Activated T-cell treated with anti-CD3 and anti-CD28 coated beads for 4 hours (primary cell): Measurements from ENCODE around the gene IPO13.

ENCODE experiments used
- DNase-seq: peaks from one replicate; pipeline ENCODE4 v3.0.0-alpha.2; 2020

Gene IPO13

DNA sequence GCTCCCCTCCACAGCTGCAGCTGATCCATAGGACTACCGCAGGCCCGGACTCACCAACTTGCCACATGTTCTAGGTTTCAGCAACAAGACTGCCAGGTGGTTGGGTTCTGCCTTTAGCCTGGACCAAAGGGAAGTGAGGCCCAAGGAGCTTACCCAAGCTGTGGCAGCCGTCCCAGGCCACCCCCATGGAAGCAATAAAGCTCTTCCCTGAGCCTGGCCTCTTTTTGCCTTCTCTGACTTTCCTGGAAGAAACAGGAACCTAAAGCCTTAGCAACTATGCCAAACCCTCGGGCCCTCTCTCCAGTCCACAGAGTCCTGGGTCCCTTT, 15.8 kb upstream of the IPO13 start:
- no peak for DNase-seq

DNA sequence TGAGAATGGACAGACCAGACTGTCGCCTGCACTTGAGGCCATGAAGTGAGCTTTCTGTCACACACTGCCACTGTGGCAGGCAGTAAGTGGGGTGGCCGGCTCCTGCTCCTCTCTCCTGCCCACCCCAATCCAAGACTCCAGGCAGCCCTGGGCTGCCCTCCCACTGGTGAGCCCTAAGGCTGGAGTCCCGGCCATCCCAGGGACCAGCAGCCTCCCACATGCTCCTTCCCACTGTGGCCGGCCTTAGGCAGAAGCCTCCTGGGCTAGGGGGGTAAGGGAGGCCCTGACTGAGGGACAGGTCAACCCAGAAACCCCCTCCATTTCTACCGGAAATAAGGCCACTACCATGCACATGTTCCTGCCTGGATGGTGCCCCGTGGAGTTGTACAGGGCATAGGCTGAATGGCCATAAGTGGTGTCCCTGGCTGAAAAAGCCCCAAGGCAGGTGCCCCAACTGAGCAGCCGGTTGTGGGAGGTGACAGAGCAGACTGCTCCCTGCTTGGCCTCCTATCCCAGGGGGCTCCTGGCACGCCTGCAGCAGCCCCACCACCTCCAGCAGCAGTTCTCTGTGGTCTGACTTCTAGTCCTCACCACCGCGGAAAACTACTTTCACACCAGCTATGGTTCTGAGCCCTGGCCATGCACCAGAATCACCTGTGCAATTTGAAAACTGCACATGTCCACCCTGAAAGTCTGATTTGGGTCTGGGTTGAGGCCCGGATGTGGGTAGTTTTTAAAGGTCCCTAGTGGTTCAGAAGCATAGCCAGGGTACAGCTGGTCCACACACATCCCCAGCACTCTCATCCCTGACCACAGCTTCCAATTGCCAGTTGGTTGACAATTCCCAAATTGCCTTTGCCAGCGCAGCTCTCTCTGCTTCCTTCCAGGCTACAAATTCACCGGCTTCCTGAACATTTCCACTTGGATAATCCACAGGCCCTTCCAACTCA, 14.8 kb upstream of the IPO13 start:
- no peak for DNase-seq

DNA sequence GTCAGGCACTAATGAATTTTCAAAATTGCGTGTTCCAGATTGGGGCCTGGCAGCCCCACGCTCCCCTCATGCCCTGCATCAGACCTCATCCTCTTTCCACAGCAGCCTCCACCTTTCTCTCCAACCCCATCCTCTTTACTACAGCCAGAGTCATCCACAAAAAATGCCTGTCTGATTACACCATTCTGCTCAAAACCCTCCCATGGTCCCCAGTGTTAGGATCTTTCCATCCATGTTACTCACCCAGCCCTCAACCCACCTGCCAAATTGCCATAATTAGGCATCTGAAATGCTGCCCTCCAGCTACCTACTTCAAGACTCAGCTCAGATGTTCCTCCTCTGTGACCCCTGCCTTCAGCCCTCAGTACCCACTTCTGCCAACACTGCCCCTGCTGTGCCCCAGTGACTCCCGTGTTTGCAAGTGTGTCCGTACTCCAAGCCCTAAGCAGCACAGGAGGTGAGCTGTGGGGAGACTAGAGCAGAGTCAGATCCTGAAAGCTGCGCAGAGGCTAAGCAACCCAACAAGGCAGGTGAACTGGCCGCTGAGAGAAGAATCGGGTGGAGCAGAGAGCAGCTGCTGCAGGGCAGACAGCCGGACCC, 13.9 kb upstream of the IPO13 start:
- no peak for DNase-seq

DNA sequence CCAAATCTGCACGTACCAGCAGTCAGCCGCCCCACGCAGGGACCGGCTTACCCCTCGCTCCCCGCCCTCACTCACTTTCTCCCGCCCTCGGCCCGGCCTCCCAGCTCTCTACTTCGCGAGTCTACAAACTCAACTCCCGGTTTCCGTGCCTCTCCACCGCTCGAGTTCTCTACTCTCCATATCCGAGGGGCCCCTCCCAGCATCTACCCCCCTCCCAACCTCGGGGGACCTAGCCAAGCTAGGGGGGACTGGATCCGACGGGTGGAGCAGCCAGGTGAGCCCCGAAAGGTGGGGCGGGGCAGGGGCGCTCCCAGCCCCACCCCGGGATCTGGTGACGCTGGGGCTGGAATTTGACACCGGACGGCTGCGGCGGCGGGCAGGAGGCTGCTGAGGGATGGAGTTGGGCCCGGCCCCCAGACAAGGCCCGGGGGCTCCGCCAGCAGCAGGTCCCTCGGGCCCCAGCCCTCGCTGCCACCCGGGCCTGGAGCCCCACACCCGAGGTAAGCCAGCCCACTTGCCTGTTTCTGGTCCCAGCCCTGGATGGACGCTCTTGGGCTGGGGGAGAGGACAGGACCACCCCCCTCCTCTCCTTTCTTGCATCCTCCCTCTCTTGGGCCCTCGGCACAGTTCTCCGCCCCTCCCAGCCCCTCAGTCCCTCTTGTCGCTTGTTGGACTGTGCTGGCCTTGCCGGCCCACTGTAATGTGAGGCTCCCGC, 13.2 kb upstream of the IPO13 start, which contains the start of gene ARTN:
ARTN (plus strand) TSS at position 416 of the 715 bp plus-strand sequence. CDS start 1,856 bp downstream, outside the sequence.
- DNase-seq, result no peak

DNA sequence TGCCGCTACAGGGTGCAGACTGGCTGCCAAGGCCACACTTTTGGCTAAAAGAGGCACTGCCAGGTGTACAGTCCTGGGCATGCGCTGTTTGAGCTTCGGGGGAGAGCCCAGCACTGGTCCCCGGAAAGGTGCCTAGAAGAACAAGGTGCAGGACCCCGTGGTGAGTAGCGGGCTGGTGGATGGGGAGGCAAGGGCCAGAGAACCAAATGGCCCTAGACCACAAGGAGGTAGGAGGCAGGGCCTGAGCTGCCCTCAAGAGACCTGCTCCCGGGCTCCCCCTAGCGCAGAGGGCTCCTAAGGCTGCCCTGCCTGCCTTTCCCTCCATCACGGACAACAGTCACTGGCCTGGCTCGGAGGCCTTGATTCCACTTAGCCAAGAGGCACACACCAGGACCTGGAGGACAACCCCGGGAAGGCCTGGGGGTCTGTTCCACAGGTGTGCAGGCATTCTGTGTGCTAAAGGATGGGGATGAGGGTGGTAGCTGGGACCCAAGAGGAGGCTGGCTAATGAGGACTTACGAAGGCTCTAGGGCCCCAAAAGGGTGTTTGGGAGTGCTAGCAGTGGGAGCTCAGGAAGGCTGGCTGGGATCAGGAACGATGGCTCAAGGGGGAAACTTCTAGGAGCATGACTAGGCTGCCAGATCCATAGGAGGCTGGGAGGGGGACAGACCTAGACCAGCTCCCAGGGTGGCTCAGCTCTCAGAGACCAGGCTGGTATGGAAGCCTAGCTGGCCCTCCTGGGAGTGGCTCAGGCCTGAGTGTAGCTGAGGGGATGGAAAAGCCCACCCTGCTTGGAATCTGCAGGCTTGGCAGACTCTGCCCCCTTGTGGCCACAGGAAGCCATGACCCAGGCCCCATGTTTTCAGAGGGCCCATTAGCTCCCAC, 12.4 kb upstream of the IPO13 start:
- DNase-seq, result peak; percentile 28

DNA sequence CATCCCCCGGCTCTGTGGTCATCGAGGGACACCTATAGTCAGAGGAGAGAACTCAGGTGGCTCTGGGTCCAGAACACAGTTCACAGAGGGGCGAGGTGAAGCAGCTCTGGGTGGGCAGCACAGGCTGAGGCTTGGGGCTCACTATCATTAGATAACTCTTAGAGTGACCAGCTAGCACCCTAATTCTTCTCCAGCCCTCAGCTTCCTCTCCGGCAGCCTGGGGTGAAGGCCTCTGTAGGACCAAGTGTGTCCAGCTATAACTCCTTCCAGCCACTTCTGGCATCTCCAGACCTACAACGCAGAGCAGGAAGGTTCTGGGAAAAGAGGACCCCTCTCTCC, 11.8 kb upstream of the IPO13 start:
- DNase-seq, result no peak

DNA sequence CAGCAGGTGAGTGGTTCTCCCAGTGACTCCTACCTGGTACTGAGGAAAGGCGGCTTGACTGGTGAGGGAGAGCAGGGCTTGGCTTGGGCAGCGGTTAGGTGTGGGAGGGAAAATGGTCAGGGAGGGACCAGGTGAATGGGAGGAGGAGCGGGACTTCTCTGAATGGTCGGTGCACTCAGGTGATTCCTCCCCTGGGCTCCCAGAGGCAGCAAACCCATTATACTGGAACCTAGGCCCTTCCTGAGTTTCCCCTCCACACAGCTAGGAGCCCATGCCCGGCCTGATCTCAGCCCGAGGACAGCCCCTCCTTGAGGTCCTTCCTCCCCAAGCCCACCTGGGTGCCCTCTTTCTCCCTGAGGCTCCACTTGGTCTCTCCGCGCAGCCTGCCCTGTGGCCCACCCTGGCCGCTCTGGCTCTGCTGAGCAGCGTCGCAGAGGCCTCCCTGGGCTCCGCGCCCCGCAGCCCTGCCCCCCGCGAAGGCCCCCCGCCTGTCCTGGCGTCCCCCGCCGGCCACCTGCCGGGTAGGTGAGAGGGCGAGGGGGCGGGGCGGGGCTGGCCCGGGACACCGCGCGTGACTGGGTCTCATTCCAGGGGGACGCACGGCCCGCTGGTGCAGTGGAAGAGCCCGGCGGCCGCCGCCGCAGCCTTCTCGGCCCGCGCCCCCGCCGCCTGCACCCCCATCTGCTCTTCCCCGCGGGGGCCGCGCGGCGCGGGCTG, 10.9 kb upstream of the IPO13 start:
- no peak for DNase-seq

DNA sequence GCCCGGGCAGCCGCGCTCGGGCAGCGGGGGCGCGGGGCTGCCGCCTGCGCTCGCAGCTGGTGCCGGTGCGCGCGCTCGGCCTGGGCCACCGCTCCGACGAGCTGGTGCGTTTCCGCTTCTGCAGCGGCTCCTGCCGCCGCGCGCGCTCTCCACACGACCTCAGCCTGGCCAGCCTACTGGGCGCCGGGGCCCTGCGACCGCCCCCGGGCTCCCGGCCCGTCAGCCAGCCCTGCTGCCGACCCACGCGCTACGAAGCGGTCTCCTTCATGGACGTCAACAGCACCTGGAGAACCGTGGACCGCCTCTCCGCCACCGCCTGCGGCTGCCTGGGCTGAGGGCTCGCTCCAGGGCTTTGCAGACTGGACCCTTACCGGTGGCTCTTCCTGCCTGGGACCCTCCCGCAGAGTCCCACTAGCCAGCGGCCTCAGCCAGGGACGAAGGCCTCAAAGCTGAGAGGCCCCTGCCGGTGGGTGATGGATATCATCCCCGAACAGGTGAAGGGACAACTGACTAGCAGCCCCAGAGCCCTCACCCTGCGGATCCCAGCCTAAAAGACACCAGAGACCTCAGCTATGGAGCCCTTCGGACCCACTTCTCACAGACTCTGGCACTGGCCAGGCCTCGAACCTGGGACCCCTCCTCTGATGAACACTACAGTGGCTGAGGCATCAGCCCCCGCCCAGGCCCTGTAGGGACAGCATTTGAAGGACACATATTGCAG, 10.2 kb upstream of the IPO13 start:
- DNase-seq, result no peak

DNA sequence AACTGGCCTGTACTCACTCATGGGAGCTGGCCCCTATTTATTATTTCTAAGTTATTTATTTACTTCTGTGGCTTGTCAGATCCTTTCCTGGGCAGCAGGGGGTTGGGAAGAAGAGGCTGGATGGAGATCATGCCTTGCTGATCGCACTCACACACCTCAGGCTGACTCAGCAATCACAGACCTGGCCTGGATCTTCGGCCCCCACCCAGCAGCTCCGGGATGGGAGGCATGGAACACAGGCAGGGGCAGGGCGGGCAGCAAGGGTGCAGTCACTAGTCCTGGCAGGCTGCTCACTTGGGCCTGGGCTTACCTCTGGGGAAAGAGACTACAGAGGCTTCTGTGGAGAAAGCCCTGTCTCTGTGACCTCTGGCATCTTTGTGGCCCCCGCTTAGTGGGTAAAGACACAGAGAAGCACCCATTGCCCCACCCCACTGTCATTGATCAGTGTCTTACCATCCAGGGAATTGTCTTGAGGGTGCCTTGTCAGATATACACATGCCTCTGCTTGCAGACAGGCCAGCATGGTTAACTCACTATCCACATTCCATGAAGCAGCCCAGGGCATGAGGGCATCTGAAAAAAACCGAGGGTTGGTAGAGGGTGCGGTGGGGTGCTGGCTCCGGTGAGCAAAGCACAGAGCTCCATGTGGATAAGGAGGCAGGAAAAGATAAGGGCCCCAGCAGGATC, 9.4 kb upstream of the IPO13 start:
- no peak for DNase-seq

DNA sequence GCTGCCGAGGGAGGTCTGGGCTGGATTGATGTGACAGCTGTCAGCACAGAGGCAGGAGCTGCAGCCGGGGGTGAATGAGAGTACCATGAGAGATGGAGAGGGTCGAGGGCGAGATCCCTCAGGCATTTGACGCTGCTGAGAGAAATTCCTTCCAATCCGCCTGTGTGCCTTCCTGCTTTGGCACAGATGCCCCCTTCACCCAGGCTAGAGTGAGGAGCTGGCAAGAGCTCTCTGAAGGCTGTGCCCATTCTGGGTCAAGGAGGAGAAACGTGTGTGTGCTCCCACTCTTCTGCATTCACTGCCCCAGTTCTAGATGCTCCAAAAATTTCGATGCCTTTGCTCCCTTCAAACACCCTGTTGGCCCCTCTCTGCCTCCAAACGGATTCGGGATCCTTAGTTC, 8.4 kb upstream of the IPO13 start:
- DNase-seq, result no peak

DNA sequence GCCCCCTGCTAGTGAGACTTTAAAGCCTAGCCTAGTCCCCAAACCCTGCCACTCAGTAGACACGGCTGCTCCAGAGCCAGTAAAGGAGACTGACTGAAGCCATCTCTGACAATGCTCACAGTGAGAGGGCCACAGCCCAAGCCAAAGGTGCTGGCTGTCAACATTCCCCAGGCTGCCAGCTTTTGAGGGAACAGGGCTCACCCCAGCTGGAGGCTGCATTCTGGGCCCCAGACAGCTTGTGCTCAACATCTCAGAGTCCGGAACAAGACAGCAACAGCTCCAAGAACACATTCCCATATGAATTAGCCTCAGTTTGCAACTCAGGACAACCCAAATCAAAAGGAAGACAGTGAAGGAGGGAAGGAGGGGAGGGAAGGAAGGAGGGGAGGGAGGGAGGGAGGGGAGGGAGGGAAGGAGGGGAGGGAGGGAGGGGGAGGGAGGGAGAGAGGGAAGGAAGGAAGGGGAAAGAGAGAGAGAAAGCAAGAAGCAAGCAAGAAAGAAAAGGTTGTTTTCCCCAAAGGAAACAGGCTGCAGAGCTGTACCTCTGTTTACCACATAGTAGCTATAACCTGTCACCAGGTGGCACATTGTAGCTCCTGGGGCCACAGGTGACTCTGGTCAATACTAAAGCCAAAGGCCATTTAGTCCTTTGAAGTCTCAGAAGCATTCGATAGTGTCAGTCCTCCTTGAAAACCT, 7.7 kb upstream of the IPO13 start:
- no peak for DNase-seq

DNA sequence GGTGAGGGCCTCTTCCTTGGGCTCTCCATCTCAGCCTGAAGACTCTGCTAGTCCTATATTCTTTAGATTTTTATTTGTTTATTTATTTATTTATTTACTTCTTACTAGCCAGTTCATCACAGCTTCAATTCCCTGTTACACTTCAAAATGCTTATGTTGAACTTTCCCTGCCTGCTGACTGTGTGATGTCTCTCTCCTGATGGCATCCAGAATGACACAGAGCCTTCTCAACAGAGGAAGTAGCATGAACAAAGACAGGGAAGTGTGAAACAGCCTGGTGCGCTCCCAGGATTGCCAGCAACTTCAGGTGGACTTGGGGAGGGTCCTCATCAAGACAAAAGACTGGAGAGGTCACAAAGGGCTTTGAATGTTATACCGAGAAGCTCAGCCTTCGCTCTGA, 4.3 kb upstream of the IPO13 start:
- DNase-seq, result no peak

DNA sequence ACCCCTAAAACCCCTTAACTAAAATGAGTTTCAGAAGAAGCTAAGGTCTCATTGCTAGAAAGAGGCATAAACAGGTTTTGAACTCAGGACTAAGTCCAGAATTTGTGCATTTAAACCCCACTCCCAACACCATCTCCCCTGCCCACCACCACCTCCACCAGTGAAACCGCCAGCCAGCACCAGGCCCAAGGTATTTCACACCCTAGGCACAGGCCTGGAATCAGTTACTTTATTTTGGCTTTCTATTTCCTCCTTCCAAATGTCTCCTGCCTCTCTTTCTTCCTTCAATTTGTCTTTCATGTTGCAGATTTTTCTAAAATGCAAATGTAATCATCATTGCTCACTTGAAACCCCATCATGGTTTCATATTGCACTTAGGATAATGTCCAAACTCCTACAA, 1.9 kb upstream of the IPO13 start:
- no peak for DNase-seq

DNA sequence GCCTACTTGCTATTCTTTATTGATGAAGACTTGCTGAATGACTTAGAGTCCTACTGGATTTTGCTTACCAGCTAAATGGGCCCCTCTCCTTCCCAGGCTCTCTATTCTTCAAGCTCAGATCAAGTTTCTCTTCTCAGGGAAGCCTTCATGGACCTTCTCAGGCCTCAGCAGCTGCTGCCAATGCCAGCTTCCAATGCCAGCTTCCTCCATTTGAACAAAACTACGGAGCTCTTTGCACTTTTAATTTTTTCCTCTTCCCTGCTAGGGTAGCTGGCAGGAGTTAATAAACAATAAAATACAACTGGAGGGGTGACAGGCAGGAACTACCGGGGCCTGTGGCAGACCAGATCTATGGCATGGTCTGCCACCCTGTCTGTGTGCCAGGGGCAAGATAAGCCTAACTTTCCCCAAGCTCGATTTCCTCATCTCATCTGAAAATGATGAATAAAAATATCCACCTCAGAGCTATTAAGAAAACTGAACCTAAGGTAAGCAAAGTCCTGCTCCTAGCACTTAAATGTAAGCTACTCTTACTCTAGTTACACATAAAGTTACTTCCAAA, 995 bp upstream of the IPO13 start:
- no peak for DNase-seq

DNA sequence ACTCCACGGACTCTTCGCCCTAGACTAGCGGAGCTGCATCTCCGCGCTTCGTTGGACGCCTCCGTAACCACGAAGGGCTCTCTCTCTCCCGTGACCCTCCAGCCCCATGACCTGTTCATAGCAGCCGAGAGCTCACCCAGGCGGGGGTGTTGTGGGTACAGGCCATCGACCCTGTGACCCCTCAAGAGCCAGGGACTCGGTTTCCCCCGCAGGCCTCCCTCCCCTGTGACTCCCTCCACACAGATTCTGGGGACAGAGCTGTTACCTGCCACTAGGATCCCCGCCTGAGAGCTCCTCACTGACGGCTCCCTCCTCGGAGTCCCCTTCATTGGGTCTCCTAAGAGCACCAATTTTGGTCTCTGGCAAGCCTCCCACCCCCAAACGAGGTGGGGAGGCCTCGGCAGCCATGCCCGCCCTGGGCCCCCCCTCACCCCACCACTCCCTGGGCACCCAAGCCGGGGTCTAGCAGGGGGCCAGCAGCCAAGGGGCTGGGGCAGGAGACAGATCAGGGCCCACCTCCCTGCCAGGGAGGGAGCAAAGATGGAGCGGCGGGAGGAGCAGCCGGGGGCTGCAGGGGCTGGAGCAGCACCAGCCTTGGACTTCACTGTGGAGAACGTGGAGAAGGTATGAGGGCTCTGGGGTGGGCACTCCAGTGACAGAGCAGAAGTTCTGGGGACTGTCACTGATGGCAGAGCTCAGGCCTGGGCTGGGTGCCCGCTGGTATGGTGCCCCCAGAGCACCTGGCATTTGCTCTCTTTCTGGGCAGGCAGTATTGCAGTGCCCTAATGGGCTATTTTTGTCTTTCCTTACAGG, 517 bp downstream of the IPO13 start:
- no peak for DNase-seq

DNA sequence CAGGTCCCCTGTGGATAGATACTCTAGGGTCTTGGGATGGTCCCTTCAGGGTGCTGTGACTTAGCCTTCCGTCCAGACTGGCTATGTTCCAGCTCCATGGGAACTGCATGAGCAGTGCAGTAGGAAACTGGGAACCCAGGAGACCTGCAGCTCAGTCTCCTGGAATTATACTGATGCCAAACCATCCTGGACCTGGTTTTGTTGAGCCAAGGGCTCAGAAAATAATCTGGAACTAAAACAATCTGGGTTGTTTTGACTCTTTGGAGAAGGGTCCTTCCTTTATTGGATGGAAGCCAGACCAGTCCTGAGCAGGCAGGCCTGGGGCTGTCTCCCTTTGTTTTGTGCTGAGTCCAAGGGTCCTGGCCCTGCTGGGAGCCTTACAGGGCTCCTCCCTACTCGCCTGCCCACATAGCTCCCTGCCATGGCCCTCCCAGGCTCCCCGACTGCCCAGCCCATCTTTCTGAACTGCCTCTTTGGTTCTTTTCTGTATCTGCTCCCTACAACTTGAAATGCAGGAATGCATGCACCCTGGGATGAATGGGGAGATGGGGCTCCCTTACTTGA, 1.2 kb downstream of the IPO13 start:
- no peak for DNase-seq

DNA sequence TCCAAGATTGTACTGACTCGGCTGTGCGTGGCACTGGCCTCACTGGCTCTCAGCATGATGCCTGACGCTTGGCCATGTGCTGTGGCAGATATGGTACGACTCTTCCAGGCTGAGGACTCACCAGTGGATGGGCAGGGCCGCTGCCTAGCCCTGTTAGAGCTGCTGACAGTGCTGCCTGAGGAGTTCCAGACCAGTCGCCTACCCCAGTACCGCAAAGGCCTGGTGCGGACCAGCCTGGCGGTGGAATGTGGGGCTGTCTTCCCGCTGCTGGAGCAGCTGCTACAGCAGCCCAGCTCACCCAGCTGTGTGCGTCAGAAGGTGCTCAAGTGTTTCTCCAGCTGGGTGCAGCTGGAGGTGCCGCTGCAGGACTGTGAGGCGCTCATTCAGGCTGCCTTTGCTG, 2.9 kb downstream of the IPO13 start:
- no peak for DNase-seq
